HG02588 (cell line): ENCODE data around the gene FYN.

Source experiments
- ATAC-seq: cut with Tn5 transposase; IDR thresholded peaks from one replicate; pipeline ENCODE4 v1.9.1; 2021; ENCODE audit warnings: mild to moderate bottlenecking, moderate library complexity; ENCODE audit not compliant: unreplicated experiment

The FYN gene

DNA sequence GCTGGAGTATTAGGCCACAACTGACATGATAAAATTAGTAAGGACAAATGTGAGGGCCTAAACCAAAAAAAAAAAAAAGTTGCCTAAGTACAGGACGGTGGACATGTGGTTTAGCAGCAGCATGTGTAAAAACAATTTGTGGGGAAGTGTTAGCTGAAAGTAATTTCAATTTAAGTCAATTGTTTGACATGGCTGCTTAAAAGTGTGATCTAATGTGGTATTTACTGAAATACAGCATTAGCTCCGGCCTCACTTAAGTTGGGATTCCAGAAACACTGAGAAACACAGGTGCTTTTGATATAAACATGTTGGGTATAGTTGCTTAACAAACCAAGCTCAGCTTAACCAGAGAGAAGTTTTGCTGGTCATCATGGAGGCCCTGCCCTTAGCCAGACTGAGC lies 119.7 kb downstream of the FYN start:
- no peak for ATAC-seq

DNA sequence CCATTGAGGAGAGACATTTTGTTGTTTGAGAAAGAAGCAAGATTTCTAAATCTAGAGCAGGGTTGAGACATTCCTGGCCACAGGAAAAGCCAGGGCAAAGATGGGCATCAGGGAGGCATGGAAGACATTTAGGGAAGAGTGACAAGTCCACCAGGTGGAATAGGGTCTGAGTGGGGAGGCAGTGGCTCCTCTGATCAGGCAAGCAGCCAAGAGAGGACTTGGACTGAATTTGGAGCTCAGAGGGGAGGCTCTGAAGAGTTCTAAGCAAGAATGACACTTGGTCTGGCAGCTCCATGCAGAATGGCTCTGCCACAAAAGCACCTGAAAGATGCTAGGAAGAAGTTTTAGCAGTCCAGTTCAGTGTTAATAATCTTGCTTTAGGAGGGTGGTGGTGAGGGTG lies 120.8 kb downstream of the FYN start:
- ATAC-seq: no peak

DNA sequence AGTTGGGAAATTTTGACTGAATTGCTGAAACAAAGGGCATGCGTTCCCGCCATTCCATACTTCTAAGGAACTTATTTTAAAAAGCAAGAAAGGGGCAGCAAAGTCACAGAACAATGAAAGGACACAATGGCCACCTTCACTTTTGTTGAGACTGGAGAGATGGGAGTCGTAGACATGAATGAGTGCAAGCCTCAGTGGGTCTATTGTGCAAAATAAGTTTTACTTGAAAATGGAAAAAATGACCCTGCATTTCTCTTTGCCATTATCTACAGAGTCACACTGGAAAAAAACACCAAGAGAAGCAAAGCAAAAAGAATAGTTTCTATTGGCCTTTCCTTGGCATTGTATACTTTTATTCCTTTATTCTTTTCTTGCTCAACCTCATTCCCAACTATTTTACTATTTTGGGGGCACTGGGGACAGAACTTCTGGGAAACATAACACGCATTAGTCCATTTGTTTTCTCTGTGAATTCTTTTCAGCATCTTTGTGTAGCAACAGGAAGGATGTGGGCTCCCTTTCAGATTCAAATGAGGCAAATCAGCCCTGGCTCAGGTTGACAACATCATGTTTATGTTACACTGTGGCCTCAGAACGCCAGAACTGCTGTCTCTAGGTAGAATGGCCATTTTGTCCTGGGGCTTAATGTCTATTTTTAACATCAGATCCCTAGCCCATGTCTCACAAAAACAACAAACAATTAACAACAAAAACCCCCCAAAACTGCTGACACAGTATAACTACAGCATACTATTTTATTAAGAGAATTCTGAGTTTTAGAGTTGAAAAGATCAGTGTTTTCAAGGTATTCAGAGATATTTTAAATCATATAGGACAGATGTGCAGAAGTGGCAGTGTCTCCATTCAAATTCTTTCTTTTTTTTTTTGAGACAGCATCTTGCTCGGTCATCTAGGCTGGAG lies 122.2 kb downstream of the FYN start:
- peak; percentile 87 for ATAC-seq

DNA sequence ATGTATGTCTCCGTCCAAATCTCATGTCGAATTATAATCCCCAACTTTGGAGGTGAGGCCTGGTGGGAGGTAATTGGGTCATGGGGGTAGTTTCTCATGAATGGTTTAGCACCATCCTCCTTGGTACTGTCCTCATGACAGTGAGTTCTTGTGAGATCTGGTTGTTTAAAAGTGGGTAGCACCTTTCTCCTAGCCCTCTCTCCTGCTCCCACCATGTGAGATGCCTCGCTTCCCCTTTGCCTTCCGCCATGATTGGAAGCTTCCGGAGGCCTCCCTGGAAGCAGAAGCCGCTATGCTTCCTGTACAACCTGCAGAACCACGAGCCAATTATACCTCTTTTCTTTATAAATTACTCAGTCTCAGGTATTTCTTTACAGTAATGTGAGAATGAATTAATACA lies 123.1 kb downstream of the FYN start:
- no peak for ATAC-seq

DNA sequence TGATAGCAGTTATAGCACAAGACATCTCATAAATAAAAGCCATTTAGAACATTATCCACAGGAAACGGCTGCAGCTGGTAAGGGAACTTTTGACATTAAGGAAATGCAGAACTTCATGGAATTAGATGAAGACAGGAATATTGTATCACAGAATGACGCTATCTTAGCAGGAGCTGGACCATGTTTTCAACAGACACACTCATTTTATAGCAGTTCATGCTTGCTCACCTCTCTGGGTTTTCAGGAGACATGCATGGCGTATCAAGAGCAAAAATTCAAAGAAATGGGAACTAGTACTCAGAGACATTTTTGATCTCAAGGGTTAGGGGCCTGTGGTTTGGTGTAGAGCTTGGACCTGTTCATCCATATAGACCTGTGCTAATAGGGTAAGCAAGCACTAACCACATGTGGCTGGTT lies 125.0 kb downstream of the FYN start:
- no peak for ATAC-seq

DNA sequence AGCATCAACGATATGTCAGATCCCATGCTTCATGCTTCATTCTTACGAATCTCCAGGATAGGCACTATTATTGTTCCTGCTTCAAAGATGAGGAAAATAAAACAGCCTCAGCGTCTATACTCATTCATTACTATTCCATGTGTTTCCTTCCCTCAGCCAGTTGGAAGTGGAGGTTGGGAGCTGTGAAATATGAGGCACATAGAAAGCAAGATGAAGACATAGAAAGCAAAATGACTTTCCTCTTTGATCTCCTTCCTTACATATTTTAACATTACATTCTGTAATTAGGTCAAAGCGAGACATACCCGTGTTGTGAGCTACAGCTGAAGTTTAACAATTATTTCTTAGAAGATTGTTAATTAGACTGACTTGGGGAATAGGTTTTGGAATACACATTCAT lies 125.4 kb downstream of the FYN start:
- ATAC-seq: no peak

DNA sequence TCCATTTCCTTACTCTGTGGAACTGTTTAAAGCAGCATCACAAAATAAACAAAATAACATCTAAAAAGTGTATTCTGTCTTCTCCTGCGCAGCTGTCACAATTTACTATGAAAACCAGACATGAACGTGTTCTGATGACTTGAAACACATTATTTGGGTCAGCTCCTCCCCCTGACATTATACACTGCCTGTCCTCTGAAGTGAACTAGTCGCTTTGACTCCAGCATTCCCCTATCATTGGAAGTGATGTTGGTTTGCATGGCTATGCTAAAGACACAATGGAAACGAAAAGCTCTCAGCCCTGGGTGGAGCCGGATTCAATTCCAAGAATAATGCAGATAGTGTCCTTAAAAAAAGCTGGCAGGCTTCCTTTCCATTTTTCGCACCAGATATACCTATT lies 125.9 kb downstream of the FYN start:
- no peak for ATAC-seq

DNA sequence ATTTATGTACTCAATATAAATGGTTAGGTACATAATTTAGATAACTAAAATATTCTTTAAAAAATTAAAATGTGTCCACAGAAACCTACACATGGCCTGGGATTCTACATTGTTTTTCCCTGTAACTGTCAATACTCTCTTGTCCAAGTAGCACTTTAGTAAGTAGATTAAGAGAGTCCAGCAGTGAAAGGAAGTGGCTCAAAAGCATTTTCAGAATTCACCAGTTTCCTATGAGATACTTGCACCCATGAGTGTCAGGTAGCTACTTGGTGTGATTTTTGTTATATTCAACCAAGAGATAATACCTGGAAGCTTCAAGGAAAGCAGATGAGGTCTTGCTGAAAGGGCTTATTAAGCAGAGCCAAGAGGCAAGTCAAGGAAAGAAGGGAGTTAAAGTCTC lies 126.3 kb downstream of the FYN start:
- ATAC-seq: no peak

DNA sequence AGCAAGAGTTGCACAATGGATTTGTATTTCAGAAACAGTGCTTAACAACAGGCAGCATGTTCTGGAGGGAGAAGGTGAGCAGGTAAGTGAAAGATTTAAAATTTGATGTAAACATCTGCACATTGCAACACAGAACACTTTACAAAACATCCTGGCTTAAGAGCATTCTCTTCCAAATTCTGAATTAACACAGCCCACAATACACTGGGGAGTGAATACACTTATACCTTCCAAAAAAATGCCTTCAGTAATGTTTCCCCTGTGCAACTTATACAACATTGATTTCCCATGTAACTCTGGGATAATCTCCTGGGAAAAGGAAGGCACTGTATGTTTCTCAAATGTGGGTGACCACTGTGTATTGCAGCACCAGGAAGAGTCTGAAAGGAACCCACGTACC lies 127.6 kb downstream of the FYN start:
- ATAC-seq: no peak

DNA sequence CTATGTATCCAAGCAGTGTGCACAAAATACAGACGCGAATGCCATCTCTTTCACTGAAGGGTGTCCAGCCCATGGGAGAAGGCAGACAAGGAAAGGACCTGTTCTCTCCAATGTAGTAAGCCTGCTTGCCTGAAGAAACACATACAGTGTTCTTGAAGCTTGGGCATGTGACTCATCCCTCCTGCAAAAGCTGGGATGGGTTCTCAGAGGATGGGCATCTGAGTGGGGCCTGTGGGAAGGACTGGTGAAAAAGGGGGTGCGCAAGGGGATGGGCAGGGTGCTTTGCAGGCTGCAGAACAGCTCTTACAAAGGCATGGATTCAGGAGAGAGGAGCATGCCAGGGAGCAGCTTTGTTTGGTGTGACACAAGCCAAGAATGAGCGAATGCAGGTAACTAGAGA lies 128.1 kb downstream of the FYN start:
- no peak for ATAC-seq

DNA sequence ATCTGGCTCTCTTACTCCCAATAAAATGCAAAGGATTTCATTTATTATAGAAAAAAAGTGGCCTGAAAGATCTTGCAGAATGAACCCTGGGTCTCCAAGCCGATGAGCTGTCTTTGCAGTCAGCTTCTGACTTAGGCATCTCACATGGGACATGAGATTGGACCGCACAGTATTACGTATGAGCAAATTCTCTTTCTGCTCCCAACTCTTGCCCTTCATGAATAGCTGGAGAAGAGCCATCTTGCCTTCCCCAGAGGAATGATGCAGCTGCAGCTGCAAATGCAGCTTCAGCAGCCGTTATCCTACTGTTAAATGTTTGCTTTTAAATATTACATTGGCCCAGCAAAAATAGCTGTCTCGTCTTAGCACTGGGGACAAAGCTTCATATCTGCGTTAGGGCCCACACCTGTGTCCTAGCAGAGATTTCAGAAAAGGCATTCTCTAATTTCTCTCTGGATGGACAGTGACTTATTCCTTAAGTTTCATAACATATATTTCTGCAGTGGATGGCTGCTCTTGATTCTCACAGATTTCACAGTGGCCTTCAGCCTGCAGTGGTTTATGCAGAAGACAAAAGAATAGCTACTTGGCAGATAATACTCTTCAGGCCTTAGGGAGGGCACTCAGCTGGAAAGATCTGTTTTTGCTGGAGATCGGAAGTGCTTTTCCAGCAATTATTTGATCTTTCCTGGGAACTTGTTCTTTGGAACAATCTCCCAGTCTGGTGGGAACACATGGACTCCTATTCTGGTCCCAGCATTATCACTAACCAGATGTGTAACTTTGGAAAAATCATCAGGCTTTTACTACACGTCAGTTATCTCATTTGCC lies 129.2 kb downstream of the FYN start:
- no peak for ATAC-seq

DNA sequence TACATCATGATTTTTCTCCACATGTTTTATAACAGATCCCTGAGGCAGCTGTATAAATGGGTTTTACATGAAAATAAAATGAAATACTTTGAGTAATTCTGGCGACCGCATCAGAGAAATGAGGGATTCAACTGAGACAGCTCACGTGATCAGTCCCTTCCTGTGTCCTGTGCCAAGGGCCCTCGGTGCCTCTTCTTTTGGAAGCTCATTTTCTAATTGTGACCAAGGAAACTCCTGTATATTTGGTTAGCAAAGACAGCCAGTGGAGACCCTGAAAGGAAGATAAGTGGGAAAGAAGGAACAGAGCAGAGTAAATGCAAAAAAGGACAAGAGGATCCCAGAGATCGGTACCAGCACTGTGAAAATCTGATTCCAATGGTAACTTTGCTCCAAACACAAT lies 129.9 kb downstream of the FYN start:
- no peak for ATAC-seq

DNA sequence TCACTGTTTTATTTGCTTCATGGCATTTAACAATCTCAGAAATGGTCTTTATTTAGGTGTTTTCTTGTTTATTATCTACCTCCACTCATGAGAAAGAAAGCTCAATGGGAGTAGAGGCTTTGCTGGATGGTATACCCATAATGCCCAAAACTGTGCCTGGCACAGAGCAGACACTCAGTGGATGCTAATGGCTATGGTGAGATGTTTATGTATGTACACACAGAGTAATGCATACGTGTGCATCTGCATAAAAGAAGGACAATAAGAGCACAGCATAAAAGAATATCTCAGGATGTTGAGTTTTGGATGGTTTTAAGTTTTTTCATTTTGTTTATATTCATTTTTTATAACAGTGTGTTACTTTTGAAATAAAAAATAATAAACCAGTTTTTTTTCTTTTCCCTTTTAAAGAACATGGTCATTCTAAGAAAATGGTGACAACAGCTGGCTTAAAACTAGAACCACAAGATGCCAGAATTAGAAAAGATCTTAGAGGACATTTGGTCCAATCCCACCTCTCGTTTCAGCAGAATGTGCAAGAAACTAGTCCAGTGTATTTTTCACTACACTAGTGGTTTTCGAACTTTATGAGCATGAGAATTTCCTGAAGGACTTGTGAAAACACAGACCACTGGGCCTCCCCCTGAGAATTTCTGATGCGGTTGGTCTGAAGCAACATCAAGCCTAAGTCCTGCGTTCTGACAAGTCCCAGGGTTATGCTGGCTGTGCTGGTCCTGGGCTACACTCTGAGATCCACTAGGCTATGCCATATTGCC lies 131.9 kb downstream of the FYN start:
- no peak for ATAC-seq

DNA sequence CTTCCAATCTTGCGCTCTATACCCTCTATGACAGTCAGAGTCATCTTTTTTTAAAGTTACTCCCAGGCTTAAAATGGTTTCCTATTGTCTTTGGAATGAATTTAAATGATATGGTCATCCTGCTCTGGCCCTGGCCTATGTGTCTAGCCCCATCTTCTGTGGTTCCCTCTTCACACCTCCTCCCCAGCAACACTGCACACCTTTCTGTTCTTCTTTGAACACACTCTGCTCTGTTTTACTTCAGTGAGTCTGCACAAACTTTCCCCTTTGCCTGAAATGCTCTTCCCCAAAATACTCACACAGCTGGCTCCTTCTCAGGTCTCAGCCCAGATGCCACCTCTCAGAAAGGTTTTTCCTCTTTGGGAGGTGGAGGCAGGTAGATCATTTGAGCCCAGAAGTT lies 132.7 kb downstream of the FYN start:
- ATAC-seq: no peak

DNA sequence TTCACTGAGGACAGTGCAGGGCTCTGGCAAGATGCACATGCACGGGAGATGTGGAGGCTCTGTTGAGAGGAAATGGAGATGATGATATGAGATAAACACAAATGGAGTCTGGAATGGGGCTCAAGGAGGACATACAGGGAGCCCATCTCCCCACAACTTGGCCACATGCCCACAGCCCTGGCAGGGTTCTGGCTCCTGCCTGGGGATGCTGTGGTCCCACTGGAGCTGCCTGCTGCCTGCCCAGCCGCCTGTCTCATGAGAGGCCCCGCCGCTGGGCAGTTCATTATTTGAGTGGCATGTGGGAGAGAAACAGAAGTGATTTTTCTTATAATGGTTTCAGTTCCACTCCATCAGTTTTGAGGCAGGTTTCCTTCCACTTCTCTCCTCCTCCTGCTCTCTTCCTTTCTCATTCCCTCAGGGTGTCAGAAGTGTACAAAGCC lies 134.0 kb downstream of the FYN start:
- peak; percentile 63 for ATAC-seq

DNA sequence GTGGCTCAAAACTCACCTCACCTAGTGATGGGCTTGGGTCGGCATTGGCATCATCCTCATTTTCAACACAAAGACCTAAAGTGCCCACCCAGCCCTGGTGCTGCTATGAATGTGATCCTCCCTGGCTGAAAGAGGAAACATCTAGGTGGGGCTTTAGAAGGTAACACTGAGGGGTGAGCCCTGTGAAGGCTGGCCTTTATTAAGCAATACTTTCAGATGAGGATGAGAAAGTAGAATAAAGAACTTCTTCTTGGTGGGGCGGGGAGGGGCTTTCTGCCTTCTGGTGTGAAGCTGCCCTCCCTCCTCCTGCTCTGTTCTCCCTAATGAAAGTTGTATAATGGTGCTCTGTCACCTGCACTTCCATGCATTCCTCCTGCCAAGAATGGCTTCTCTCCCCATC lies 134.6 kb downstream of the FYN start:
- ATAC-seq: no peak

DNA sequence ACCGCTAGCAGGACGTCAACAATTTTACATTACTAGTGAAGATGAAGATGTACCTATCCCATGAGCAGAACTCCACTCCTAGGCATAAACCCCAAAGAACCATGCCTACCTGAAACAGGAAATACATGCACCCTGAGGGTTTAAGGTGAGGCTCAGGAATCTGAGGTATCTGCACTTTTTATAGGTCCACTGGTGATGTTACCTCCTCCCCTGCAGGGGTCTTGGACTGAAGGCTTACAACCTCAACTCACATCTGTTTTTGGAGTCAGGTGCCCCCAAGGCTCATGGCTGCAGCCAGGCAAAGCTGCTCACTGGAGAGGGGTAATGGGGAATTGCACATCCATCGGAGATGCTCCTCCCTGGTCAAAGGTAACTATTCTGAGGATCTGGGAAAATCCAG lies 135.1 kb downstream of the FYN start:
- ATAC-seq: no peak

DNA sequence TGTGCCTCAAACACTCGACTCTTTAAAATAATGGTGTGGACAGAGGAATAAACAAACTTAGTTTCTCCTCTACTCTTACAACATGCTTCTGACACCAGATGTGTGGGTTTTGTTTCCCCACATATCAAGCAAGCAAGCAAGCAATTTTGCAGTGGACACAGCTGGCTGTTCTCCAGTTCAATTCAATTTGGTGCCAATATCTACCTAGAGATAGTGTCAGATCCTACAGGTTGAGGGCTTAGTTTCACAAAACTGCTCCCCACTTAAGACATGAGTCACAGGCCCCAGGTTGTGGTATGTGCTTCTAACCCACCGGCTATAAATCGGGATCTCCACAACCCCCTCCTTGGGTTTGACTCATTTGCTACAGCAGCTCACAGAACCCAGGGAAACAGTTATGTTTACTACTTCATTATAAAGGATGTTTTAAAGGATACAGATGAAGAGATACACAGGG lies 136.2 kb downstream of the FYN start:
- ATAC-seq: no peak

DNA sequence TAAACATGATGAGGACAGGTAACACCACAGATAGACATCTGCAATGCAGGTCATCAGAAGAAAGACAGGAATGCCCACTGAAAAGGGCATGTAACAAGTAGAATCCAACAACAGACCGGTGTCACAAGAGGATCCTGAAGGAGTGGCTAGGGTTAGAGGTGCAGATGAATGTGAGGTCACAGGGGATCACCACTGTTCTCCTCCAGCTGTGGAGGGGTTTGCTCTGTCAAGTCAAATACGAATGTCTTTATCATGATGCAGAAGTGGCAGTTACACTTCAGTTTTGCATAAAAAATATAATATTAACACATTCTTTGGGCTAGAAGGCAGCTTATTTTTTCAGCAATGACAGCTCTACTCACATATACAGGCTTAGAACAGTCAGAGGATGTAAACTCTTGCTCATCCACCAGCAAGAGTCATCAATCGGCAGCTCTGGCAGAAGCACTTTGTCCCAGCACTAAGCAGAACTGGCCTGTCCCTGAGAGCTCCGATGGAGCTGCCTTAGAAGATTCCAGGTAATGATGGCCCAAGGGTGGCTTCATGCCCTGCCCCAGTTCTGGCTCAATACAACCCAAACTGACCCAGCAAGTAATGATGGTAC lies 137.1 kb downstream of the FYN start:
- ATAC-seq: no peak
